ENCODE measurements around the gene CYLD. TPM values are rescaled to one million over a fixed set of nuclear protein-coding genes. Genes with fewer than 3 reads are reported as not detected.

Gene CYLD
- polyA plus RNA-seq, 4 donors, result 6.0 to 18.4 (median 7.6) TPM

DNA sequence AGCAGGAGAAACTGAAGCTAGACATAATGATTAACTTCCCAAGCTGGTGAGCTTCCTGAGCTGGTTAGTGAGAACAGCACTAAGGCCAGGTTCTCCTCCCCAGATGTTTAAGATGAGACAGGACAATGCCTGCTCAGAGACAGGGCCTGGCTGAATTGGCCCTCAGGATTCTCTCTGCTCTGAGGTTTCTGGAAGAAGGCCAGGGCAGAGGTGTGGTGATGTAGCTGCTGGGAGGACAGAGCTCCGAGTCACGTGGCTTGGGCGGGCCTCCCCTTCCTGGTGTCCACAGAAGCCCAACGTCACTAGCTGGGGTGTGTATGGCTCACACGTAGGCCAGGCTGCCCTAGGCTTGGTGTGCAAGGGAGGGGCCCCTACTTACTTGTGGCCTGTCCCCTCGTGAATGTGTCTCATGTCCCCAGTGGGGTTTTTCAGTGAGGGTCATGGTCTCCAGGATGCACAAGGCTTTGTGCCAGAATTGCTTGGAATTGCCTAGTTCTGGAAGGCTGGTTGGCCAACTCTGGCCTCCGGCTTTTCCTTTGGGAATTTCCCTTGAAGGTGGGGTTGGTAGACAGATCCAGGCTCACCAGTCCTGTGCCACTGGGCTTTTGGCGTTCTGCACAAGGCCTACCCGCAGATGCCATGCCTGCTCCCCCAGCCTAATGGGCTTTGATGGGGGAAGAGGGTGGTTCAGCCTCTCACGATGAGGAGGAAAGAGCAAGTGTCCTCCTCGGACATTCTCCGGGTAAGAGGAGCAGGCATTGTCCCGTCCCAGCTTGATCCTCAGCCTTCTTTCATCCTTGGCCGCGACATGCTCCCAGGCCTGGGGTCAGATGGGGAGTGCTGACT is 45.1 kb upstream of the CYLD start:
- DNase-seq, result peak; percentile 84 to 85
- Histone ChIP-seq H3K27me3 (ENCODE audit: control insufficient read depth in 3 of 3, insufficient read depth in 3 of 3, low read length in 3 of 3) (peaks cover 0 to 3% (median 0%) of the 10 kb centered on the region in 3 donors), H3K36me3 (ENCODE audit: control insufficient read depth in 3 of 3, insufficient read depth in 2 of 3, low read depth in 1 of 3, low read length in 3 of 3) (no peaks in the 10 kb centered on the region), H3K4me1 (ENCODE audit: control insufficient read depth in 3 of 3, insufficient read depth in 2 of 3, low read depth in 1 of 3, low read length in 2 of 3) (peaks cover 3 to 14% (median 5%) of the 10 kb centered on the region in 3 donors), H3K4me3 (ENCODE audit: low read depth in 1 of 3, low read length in 3 of 3) (no peak overlapping the region), H3K9me3 (ENCODE audit: control insufficient read depth in 2 of 2, insufficient read depth in 1 of 2, low read depth in 1 of 2, low read length in 1 of 2) (no peaks in the 10 kb centered on the region), H3K27ac (ENCODE audit: low read depth in 1 of 3, low read length in 2 of 3) (peak overlapping the region in 2 of 3 donors; percentile 20 to 81)
- 64 to 67% (median 66%) methylated on average over 13 to 15 of the region's 15 CpGs for WGBS, 3 donors
- no peak for FAIRE-seq

DNA sequence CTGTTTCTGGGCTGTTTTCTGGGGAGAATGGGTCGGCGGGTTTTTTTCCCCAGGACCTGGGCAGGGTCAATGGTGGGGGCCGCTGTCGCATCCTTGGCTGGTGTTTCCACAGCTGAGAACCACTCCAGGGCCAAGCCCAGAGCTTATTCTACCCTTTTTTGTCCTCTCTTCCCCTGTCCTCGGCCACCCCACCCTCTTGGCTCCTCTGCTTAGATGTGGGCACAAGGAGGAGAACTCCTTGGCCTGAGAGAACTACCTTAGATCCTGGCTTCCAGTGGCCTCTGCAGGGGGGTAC is 44.5 kb upstream of the CYLD start:
- WGBS, 3 donors, result 94 to 95% (median 94%) methylated on average over 5 of the region's 5 CpGs
- peaks cover 3 to 14% (median 5%) of the 10 kb centered on the region in 3 donors for H3K4me1 ChIP-seq (ENCODE audit: control insufficient read depth in 3 of 3, insufficient read depth in 2 of 3, low read depth in 1 of 3, low read length in 2 of 3)
- H3K27me3 ChIP-seq (ENCODE audit: control insufficient read depth in 3 of 3, insufficient read depth in 3 of 3, low read length in 3 of 3), result peaks cover 0 to 3% (median 0%) of the 10 kb centered on the region in 3 donors
- H3K4me3 ChIP-seq (ENCODE audit: low read depth in 1 of 3, low read length in 3 of 3), result no peak overlapping the region
- DNase-seq (no peak), FAIRE-seq (no peak)
- H3K36me3 ChIP-seq (ENCODE audit: control insufficient read depth in 3 of 3, insufficient read depth in 2 of 3, low read depth in 1 of 3, low read length in 3 of 3), result no peaks in the 10 kb centered on the region
- H3K9me3 ChIP-seq (ENCODE audit: control insufficient read depth in 2 of 2, insufficient read depth in 1 of 2, low read depth in 1 of 2, low read length in 1 of 2), result no peaks in the 10 kb centered on the region
- peak overlapping the region in 1 of 3 donors; percentile 81 for H3K27ac ChIP-seq (ENCODE audit: low read depth in 1 of 3, low read length in 2 of 3)

DNA sequence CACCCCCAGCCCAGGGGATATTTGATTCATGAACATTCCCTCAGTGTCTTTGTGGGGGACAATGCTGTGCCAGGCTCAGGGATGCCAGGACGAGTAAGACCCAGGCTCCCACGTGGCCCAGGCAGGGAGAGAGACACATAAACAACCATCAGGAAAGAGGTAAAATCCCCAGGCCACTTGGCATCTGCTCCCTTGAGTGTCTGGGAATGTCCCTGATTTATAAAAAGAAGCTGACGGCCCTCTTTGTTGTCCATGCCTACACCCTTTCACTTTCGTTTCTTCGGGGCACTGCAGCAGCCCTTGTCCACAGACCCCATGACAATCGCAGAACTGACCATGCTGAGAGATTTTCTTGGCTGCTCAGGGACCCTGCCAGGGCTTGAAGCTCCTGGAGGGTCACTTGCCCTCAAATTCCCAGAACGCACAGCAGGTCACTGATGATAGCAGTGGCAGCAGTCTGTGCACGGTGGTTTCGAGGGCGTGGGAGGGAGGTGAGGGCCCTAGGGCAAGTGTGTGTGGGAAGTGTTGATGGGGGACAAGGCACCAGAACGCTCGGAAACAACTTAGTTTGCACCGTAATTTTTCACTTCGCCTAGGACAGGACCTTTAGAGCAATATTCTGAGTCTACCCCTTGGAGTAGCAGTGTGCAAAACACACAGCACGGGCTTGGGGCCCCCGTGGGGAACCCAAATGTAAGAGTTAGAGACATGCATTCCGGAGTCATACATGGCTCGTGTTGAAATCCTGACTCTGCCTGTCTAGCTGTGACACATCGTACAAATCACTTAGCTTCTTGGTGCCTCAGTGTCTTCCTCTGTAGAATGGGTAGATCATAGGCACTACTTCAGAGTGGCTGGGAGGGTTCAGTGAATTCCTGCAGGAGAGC is 43.8 kb upstream of the CYLD start:
- FAIRE-seq (no peak), DNase-seq (peak; percentile 46 to 53)
- peak overlapping the region in 2 of 3 donors; percentile 27 to 81 for H3K27ac ChIP-seq (ENCODE audit: low read depth in 1 of 3, low read length in 2 of 3)
- no peaks in the 10 kb centered on the region for H3K36me3 ChIP-seq (ENCODE audit: control insufficient read depth in 3 of 3, insufficient read depth in 2 of 3, low read depth in 1 of 3, low read length in 3 of 3)
- H3K27me3 ChIP-seq (ENCODE audit: control insufficient read depth in 3 of 3, insufficient read depth in 3 of 3, low read length in 3 of 3), result peaks cover 0 to 3% (median 0%) of the 10 kb centered on the region in 3 donors
- H3K4me3 ChIP-seq (ENCODE audit: low read depth in 1 of 3, low read length in 3 of 3), result peak overlapping the region in 1 of 3 donors; percentile 32
- WGBS, 3 donors, result 30 to 43% (median 30%) methylated on average over 19 of the region's 19 CpGs
- no peaks in the 10 kb centered on the region for H3K9me3 ChIP-seq (ENCODE audit: control insufficient read depth in 2 of 2, insufficient read depth in 1 of 2, low read depth in 1 of 2, low read length in 1 of 2)
- peaks cover 3 to 14% (median 5%) of the 10 kb centered on the region in 3 donors for H3K4me1 ChIP-seq (ENCODE audit: control insufficient read depth in 3 of 3, insufficient read depth in 2 of 3, low read depth in 1 of 3, low read length in 2 of 3)

DNA sequence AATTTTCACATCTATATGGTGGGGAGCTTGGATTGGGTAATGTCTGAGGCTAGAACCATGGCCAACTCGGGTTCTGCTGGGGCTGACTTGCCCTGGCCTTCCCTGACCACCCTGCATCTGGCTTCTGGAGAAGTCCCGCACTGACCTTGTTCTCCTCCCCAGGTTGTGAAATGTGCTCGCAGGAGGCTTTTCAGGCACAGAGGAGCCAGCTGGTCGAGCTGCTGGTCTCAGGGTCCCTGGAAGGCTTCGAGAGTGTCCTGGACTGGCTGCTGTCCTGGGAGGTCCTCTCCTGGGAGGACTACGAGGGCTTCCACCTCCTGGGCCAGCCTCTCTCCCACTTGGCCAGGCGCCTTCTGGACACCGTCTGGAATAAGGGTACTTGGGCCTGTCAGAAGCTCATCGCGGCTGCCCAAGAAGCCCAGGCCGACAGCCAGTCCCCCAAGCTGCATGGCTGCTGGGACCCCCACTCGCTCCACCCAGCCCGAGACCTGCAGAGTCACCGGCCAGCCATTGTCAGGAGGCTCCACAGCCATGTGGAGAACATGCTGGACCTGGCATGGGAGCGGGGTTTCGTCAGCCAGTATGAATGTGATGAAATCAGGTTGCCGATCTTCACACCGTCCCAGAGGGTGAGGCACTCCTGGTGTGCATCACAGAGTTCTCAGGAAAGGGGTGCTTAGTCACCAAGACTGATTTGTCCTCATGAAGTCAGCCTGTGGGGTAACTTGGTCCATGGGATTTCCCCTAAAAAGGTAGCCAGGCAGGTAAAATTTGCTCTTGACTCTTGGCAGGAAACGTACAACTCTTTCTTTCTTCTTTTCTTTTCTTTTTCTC is 42.3 kb upstream of the CYLD start:
- WGBS, 3 donors, result 86% methylated on average over 19 of the region's 19 CpGs
- Histone ChIP-seq H3K4me3 (ENCODE audit: low read depth in 1 of 3, low read length in 3 of 3) (no peak overlapping the region), H3K4me1 (ENCODE audit: control insufficient read depth in 3 of 3, insufficient read depth in 2 of 3, low read depth in 1 of 3, low read length in 2 of 3) (peaks cover 3 to 14% (median 5%) of the 10 kb centered on the region in 3 donors), H3K27ac (ENCODE audit: low read depth in 1 of 3, low read length in 2 of 3) (peak overlapping the region in 1 of 3 donors; percentile 21), H3K36me3 (ENCODE audit: control insufficient read depth in 3 of 3, insufficient read depth in 2 of 3, low read depth in 1 of 3, low read length in 3 of 3) (no peaks in the 10 kb centered on the region), H3K9me3 (ENCODE audit: control insufficient read depth in 2 of 2, insufficient read depth in 1 of 2, low read depth in 1 of 2, low read length in 1 of 2) (peaks cover 0 to 10% of the 10 kb centered on the region in 2 donors), H3K27me3 (ENCODE audit: control insufficient read depth in 3 of 3, insufficient read depth in 3 of 3, low read length in 3 of 3) (no peaks in the 10 kb centered on the region)
- DNase-seq (no peak), FAIRE-seq (no peak)

DNA sequence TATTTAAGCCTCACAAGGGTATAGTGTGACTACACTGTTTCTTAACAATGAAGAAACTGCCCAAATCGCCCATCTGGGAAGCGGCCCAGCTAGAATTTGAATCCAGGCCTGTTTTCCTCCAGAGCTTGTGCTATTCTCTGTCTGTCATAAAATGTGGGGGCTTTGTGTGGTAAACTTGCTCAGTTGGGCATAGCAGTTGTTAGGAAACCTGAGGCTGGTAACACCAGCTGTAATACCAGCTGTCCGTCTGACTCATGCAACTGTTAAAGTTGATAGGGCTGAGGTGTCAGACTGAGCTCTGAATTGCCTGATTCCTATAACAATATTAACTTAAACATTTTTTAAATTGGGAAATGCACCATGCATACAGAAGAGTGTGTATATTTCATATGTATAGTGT is 39.2 kb upstream of the CYLD start:
- no peaks in the 10 kb centered on the region for H3K27me3 ChIP-seq (ENCODE audit: control insufficient read depth in 3 of 3, insufficient read depth in 3 of 3, low read length in 3 of 3)
- H3K27ac ChIP-seq (ENCODE audit: low read depth in 1 of 3, low read length in 2 of 3), result no peak overlapping the region
- no peak overlapping the region for H3K4me3 ChIP-seq (ENCODE audit: low read depth in 1 of 3, low read length in 3 of 3)
- no peak for FAIRE-seq
- H3K4me1 ChIP-seq (ENCODE audit: control insufficient read depth in 3 of 3, insufficient read depth in 2 of 3, low read depth in 1 of 3, low read length in 2 of 3), result no peaks in the 10 kb centered on the region
- no peak for DNase-seq
- H3K36me3 ChIP-seq (ENCODE audit: control insufficient read depth in 3 of 3, insufficient read depth in 2 of 3, low read depth in 1 of 3, low read length in 3 of 3), result no peaks in the 10 kb centered on the region
- H3K9me3 ChIP-seq (ENCODE audit: control insufficient read depth in 2 of 2, insufficient read depth in 1 of 2, low read depth in 1 of 2, low read length in 1 of 2), result peaks cover 0 to 12% of the 10 kb centered on the region in 2 donors
- 85 to 94% (median 93%) methylated on average over 3 of the region's 3 CpGs for WGBS, 3 donors

DNA sequence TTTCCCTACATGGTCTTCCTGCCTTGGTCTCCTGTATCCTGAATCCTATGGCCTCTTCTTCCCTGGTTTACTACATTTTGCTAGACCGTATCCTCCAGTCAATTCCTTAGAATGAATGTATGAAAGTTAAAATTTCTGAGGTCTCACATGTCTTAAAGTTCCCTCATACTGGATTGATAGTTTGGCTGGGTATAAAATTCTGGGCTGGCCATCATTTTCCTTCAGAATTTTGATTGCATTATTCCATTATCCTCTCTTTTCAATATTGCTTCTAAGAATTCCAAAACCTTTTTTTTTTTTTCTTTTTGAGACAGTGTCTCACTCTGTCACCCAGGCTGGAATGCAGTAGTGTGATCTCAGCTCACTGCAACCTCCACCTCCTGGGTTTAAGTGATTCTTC is 37.6 kb upstream of the CYLD start:
- FAIRE-seq, result no peak
- Histone ChIP-seq H3K4me3 (ENCODE audit: low read depth in 1 of 3, low read length in 3 of 3) (no peak overlapping the region), H3K36me3 (ENCODE audit: control insufficient read depth in 3 of 3, insufficient read depth in 2 of 3, low read depth in 1 of 3, low read length in 3 of 3) (no peaks in the 10 kb centered on the region), H3K4me1 (ENCODE audit: control insufficient read depth in 3 of 3, insufficient read depth in 2 of 3, low read depth in 1 of 3, low read length in 2 of 3) (no peaks in the 10 kb centered on the region), H3K27me3 (ENCODE audit: control insufficient read depth in 3 of 3, insufficient read depth in 3 of 3, low read length in 3 of 3) (no peaks in the 10 kb centered on the region), H3K27ac (ENCODE audit: low read depth in 1 of 3, low read length in 2 of 3) (no peak overlapping the region), H3K9me3 (ENCODE audit: control insufficient read depth in 2 of 2, insufficient read depth in 1 of 2, low read depth in 1 of 2, low read length in 1 of 2) (peaks cover 0 to 12% of the 10 kb centered on the region in 2 donors)
- no peak for DNase-seq
- 82 to 92% (median 87%) methylated on average over 1 of the region's 1 CpG for whole genome bisulfite sequencing, 3 donors

DNA sequence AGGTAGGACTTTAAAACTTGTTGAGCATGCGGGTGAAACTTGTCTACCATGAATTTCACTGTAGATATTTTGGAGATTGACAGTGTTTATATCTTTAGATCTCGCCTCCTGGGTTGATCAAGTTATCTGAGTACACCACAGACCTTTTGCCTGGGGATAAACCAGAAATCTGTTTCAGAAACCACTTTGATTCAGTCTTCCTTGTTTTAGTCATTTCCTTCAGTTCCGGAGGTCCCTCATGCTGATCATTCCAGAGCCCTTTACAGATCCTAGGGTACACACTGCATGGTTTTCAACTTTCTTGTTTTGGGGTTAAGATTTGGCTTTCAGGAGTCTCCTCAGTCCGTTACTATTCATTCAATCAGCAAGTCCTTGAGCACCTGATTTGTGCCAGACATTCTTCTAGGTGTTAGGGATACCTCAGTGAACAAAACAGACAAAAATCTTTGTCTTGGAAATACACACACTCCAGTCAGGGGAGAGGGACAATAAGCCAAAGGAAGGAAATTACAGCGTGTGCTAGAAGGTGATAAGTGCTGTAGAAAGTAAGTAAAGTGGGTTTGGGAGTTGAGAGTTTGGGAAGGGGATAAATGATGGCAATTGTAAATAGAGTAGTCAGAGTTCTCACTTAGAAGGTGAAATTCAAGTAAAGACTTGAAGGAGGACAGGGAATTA is 36.3 kb upstream of the CYLD start:
- no peak overlapping the region for H3K27ac ChIP-seq (ENCODE audit: low read depth in 1 of 3, low read length in 2 of 3)
- WGBS, 3 donors, result 72 to 84% (median 79%) methylated on average over 5 of the region's 5 CpGs

More for the DNA sequence above, 36.3 kb upstream of the CYLD start:
- H3K4me3 ChIP-seq (ENCODE audit: low read depth in 1 of 3, low read length in 3 of 3), result no peak overlapping the region
- no peak for DNase-seq
- FAIRE-seq, result no peak
- no peaks in the 10 kb centered on the region for H3K36me3 ChIP-seq (ENCODE audit: control insufficient read depth in 3 of 3, insufficient read depth in 2 of 3, low read depth in 1 of 3, low read length in 3 of 3)
- H3K27me3 ChIP-seq (ENCODE audit: control insufficient read depth in 3 of 3, insufficient read depth in 3 of 3, low read length in 3 of 3), result no peaks in the 10 kb centered on the region
- no peaks in the 10 kb centered on the region for H3K4me1 ChIP-seq (ENCODE audit: control insufficient read depth in 3 of 3, insufficient read depth in 2 of 3, low read depth in 1 of 3, low read length in 2 of 3)
- peaks cover 0 to 12% of the 10 kb centered on the region in 2 donors for H3K9me3 ChIP-seq (ENCODE audit: control insufficient read depth in 2 of 2, insufficient read depth in 1 of 2, low read depth in 1 of 2, low read length in 1 of 2)
